Activated CD4-positive, alpha-beta memory T cell treated with anti-CD3 and anti-CD28 coated beads, Interleukin-2, amount 10 ng/mL, durations not matched to agents 7 days and 5 days (primary cell): ENCODE data around the gene LRRC4C. TPM values are rescaled to one million over a fixed set of nuclear protein-coding genes. Genes with fewer than 3 reads are reported as not detected.
A peak's percentile ranks its signal among the peaks of the same experiment; 100 is the strongest.

Experiments used
- CTCF ChIA-PET: fragments of 350-600 bp; sonication (Branson Sonifier 250); formaldehyde crosslinking; loops from one replicate; lab custom pipeline; 2021; ENCODE audit warnings: antibody characterized with exemption, inconsistent platforms; lab: Charles Lee
- POLR2A ChIA-PET: fragments of 350-600 bp; sonication (Branson Sonifier 250); formaldehyde crosslinking; loops from one replicate; lab custom pipeline; 2021; ENCODE audit warnings: antibody characterized with exemption; lab: Charles Lee
- DNase-seq: peaks from one replicate; pipeline ENCODE4 v3.0.0-alpha.2; 2020
- H3K27ac Mint-ChIP-seq: one replicate; pipeline ENCODE4 v1.8.0; 2021; ENCODE audit warnings: mild to moderate bottlenecking, mixed read lengths
- H3K27me3 Mint-ChIP-seq: one replicate; pipeline ENCODE4 v1.8.0; 2021; ENCODE audit warnings: mixed read lengths
- H3K36me3 Mint-ChIP-seq: one replicate; pipeline ENCODE4 v1.8.0; 2021; ENCODE audit warnings: low read depth, mixed read lengths
- H3K4me1 Mint-ChIP-seq: one replicate; pipeline ENCODE4 v1.8.0; 2021; ENCODE audit warnings: mixed read lengths
- H3K4me3 Mint-ChIP-seq: one replicate; pipeline ENCODE4 v1.8.0; 2021; ENCODE audit warnings: mild to moderate bottlenecking, mixed read lengths
- H3K9me3 Mint-ChIP-seq: one replicate; pipeline ENCODE4 v1.8.0; 2021; ENCODE audit warnings: mixed read lengths
- total RNA-seq, 2 experiments: library from RNA; stranded (reverse); gene quantifications; one replicate each; pipeline ENCODE4 v1.2.3, GENCODE V29; 2021

Gene LRRC4C
- total RNA-seq, 2 experiments from 2014 or later: not detected

DNA sequence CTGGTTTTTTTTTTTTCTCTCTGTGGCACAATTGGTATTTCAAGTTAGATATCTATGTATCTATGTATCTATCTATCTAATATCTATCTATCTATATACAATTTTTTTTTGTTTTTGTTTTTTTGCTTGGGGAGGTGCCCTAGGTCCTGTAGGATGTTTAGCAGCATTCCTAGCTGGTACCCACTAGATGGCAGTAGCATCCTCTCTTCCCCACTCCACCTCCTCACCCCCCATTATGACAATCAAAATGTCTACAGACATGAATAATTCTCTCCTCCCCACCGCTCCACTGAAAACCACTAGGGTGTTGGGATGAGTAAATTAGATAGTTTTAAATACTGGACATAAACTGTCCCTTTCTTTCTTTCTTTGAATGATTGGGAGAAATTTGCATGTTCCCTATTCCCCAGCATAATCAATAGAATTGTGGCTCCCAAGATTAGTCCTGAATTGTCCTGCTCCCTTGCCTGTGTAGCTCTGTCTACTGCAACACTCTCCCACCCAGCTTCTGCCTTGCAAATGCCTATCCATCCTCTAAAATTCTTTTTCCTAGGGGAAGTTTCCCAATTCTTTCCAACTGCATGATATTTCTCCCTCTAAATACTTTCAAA, 1152.4 kb downstream of the LRRC4C start:
- Mint-ChIP-seq H3K4me1 (no peaks in the 10 kb centered on the region), H3K4me3 (no peak overlapping the region)

DNA sequence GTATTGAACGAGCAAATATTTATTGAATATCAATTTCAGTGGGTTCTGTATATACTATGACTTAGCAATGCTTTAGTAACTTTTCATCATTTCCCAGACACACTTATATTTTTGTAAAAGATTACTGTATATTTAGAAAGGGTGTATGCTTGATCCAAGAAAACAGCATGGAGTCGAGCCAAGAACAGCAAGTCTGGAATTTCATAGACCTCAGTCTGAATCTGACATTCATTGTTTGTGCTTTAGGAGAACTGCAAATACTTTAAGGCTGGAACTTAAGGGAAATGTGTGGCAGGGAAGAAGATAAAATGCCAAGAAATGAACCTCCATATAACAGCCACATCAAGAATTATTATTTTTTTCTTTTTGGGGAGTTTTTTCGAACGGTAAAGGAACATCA, 1156.8 kb downstream of the LRRC4C start:
- ChIA-PET POLR2A (no interaction called here), CTCF (no interaction called here)
- H3K27me3 Mint-ChIP-seq: no peaks in the 10 kb centered on the region
- no peak overlapping the region for H3K27ac Mint-ChIP-seq
- DNase-seq: no peak
- H3K4me3 Mint-ChIP-seq: no peak overlapping the region
- no peaks in the 10 kb centered on the region for H3K9me3 Mint-ChIP-seq
- H3K4me1 Mint-ChIP-seq: no peaks in the 10 kb centered on the region
- H3K36me3 Mint-ChIP-seq: no peaks in the 10 kb centered on the region

More for the DNA sequence above, 1152.4 kb downstream of the LRRC4C start:
- ChIA-PET POLR2A (no interaction called here), CTCF (interaction anchor here (1.3 kb wide), 1 partner anchor 13 kb away, joined by 5 read pairs; no protein-coding TSS in a partner anchor)
- Mint-ChIP-seq H3K27ac (no peak overlapping the region), H3K27me3 (no peaks in the 10 kb centered on the region), H3K36me3 (no peaks in the 10 kb centered on the region), H3K9me3 (peaks cover 5% of the 10 kb centered on the region)
- DNase-seq: no peak

DNA sequence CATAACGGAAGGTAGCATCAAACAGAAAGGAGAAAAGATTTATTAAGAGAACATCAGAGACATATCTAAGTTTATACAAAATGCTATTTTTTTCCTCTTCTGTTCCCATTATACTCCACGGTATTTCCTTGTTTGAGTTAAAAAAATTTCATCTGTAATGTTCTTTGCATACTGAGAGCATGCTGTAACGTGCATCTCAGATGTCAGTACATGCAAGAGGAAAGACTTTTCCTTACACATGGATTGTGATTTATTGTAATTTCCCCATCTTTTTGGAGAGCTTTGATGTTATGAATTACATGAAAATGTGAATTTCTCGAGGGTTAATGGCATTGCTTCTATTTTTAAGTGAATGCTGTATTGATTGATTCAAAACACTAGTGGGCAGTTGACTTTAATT, 1164.0 kb downstream of the LRRC4C start:
- Mint-ChIP-seq H3K4me1 (peaks cover 9% of the 10 kb centered on the region), H3K4me3 (no peak overlapping the region), H3K36me3 (no peaks in the 10 kb centered on the region), H3K27ac (no peak overlapping the region), H3K27me3 (peaks cover 13% of the 10 kb centered on the region), H3K9me3 (no peaks in the 10 kb centered on the region)
- CTCF ChIA-PET: no interaction called here
- POLR2A ChIA-PET: no interaction called here
- DNase-seq: no peak

DNA sequence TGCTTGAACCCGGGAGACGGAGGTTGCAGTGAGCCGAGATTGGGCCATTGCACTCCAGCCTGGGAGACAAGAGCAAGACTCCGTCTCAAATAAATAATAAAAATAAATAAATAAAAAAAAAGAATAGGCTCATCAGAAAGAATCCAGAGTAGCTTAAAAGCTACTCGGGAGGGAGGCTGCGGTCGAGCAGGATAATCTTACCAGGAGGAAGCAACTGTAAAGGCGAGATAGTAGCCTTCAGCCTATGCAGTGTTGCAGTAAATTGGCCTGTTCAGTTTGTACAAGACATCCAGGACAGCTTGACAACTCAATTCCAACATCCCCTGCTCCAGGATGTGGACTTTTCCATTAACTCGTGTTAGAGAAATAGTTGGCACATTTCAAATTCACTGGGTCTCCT, 1164.7 kb downstream of the LRRC4C start:
- peaks cover 13% of the 10 kb centered on the region for H3K27me3 Mint-ChIP-seq
- no peak overlapping the region for H3K4me3 Mint-ChIP-seq
- H3K27ac Mint-ChIP-seq: no peak overlapping the region
- CTCF ChIA-PET: interaction anchor here (1.1 to 1.3 kb wide), 2 partner anchors 11 to 12 kb away, joined by 3 to 5 read pairs; no protein-coding TSS in a partner anchor
- no peaks in the 10 kb centered on the region for H3K36me3 Mint-ChIP-seq
- no peaks in the 10 kb centered on the region for H3K9me3 Mint-ChIP-seq
- peaks cover 9% of the 10 kb centered on the region for H3K4me1 Mint-ChIP-seq
- POLR2A ChIA-PET: no interaction called here
- no peak for DNase-seq

DNA sequence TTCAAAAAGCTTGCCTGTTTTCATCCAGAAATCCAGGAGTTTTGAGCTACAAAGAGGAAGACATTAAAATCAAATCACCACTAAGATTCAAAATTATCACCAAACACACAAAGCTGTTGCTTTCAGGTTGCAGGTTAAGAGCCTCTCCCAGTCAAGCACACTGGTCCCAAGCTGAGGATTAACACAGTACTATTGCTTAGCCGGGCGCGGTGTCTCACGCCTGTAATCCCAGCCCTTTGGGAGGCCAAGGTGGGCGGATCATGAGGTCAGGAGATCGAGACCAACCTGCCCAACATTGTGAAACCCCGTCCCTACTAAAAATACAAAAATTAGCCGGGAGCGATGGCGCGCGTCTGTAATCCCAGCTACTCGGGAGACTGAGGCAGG, 1165.1 kb downstream of the LRRC4C start:
- H3K27me3 Mint-ChIP-seq: peaks cover 13% of the 10 kb centered on the region
- CTCF ChIA-PET: interaction anchor here (0.7 to 1.3 kb wide), 5 partner anchors 11 to 1559 kb away, joined by 3 to 5 read pairs (median 3); no protein-coding TSS in a partner anchor
- H3K9me3 Mint-ChIP-seq: no peaks in the 10 kb centered on the region
- no peaks in the 10 kb centered on the region for H3K36me3 Mint-ChIP-seq
- no peak overlapping the region for H3K4me3 Mint-ChIP-seq
- H3K27ac Mint-ChIP-seq: no peak overlapping the region
- H3K4me1 Mint-ChIP-seq: peaks cover 9% of the 10 kb centered on the region
- POLR2A ChIA-PET: no interaction called here
- no peak for DNase-seq

DNA sequence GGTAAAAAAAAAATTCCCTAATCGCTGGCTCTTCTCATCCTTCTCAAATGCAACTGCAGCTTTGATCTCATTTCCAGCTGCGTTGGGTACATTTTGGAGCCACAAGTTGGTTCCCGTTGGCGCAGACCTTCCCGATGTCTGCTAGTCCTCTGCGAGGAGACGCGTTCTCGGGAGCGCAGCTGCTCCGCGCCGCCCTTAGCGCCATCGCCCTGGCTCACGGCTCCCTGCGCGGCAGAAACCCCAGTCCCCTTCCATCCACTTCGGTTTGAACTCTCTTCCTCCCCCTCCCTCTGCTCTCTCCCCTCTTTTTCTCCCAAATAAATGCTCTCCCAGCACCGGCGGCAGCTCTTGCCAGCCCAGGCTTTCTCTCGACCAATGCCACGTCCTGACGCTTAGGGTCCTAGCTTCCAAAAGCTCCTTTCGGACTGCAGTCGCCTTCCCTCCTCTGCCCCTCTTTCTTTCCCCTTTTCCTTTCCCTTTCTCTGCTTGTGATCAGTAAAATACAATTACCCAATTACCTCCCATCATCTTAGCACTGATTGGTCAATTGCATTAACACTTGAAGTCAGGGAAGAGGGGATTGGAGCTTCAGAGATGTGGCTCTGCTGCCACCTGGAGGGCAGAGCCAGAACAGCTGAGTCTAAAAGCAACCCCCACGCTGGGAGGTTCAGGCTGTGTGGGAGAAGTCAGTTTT, 1165.7 kb downstream of the LRRC4C start:
- POLR2A ChIA-PET: no interaction called here
- H3K4me1 Mint-ChIP-seq: peaks cover 9% of the 10 kb centered on the region
- no peak overlapping the region for H3K27ac Mint-ChIP-seq
- H3K36me3 Mint-ChIP-seq: no peaks in the 10 kb centered on the region
- DNase-seq: peak; percentile 34
- peak overlapping the region; percentile 59 for H3K4me3 Mint-ChIP-seq
- peaks cover 13% of the 10 kb centered on the region for H3K27me3 Mint-ChIP-seq
- no peaks in the 10 kb centered on the region for H3K9me3 Mint-ChIP-seq
- CTCF ChIA-PET: interaction anchor here (0.7 to 1.3 kb wide), 6 partner anchors 11 to 1559 kb away, joined by 3 to 5 read pairs (median 3); no protein-coding TSS in a partner anchor

DNA sequence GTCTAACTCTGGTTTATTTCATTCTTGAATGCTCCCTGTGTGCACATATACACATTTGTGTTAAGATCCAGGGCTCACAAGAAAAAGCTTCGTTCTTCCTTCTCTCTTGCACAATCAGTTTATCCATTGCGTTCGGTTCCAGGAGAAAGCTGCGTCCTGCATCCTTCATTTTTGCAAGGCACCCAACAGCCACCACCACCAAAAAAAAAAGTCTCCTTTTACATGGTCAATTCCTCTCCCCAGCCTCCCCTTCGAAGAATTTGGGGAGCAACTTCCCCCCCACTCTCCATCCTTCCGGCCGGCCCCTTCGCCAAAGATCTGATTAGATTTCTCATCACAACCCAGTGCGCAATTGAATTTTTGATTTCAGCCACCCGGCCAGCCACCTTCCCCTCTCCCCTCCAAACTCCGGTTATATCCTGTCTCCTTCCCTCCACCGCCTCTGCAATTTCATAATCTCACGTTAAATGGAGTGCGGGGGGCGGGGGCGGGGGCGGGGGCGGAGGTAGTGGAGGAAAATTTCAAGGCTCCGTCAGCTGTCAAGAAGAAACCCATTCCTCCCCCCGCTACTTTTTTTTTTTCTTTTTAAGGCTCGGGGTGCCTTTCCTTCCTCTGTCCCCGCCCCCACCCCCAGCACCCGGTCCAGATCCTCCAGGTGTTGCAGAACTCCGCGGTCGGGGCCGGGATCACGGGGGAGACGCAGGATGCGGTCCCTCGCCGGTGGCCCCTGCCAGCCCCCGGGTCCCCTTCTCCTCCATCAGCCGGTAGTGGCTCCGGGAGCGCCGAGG, 1166.5 kb downstream of the LRRC4C start:
- no peaks in the 10 kb centered on the region for H3K9me3 Mint-ChIP-seq
- peaks cover 9% of the 10 kb centered on the region for H3K4me1 Mint-ChIP-seq
- H3K27ac Mint-ChIP-seq: no peak overlapping the region
- DNase-seq: no peak
- H3K27me3 Mint-ChIP-seq: peaks cover 13% of the 10 kb centered on the region
- POLR2A ChIA-PET: no interaction called here
- no peaks in the 10 kb centered on the region for H3K36me3 Mint-ChIP-seq
- CTCF ChIA-PET: no interaction called here
- no peak overlapping the region for H3K4me3 Mint-ChIP-seq

DNA sequence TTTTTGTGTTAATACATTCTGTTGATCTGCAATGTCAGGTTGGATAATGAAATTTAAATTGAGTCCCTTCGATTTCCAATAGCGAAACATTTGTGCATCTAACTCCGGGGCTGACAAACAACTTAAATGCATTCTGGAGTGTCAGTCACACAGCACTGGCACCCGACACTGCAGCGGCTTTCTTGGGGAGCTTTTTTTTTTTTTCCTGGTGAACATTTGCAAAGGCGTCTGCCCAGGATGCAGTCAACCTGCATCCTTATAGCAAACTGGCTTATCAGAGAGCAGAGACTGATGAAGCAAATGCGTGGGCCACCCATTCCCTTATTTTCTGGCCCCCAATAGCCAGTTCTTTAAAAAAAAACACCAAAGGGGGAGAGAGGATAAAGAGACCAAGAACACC, 1167.7 kb downstream of the LRRC4C start:
- Mint-ChIP-seq H3K9me3 (no peaks in the 10 kb centered on the region), H3K27ac (no peak overlapping the region), H3K36me3 (no peaks in the 10 kb centered on the region), H3K4me3 (no peak overlapping the region), H3K27me3 (peaks cover 13% of the 10 kb centered on the region), H3K4me1 (peaks cover 9% of the 10 kb centered on the region)
- ChIA-PET POLR2A (no interaction called here), CTCF (no interaction called here)
- no peak for DNase-seq

DNA sequence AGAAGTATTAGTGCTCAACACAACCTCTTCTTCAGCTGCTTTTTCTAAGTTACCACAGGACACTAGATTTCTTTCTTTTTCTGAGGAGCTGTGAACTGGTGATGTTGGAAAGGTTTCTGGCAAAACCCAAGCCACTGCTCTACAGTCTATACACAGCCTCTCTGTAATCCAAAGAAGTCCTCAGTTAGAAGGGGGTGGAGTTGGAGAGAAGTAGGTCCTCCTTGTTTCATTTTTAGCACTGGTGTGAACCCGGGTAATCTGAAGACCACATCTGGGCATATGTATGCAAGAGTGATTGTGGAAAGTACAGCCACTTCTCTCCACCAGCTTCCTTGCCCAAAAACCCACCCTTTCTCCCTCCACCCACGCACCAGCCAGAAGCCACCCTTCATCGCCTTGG, 1168.1 kb downstream of the LRRC4C start:
- CTCF ChIA-PET: no interaction called here
- H3K27ac Mint-ChIP-seq: no peak overlapping the region
- POLR2A ChIA-PET: no interaction called here
- H3K36me3 Mint-ChIP-seq: no peaks in the 10 kb centered on the region
- H3K27me3 Mint-ChIP-seq: peaks cover 13% of the 10 kb centered on the region
- H3K4me3 Mint-ChIP-seq: no peak overlapping the region
- no peaks in the 10 kb centered on the region for H3K9me3 Mint-ChIP-seq
- no peak for DNase-seq
- peaks cover 9% of the 10 kb centered on the region for H3K4me1 Mint-ChIP-seq

DNA sequence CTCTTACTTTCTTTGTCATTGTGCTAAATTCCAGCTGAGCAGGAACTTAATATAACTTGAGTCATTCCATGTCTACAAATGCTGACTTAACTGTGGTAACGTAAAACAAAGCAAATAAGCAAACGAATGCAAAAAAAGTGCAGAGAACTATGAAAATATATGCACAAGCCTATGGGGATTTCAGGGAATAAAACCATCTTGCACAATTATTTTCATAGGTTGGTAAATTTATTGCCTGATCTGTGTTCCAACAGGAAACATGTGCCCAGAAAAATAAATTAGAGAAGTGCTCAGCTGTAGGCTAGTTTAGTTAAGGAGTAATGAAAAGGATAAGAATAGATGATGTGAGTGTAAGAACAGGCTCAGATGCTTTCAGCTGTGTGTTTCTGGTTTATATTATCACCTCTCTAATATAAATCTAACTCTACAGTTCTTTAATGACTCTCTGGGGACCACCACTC, 1169.3 kb downstream of the LRRC4C start:
- Mint-ChIP-seq H3K27me3 (peaks cover 13% of the 10 kb centered on the region), H3K27ac (no peak overlapping the region), H3K36me3 (no peaks in the 10 kb centered on the region), H3K9me3 (no peaks in the 10 kb centered on the region), H3K4me3 (no peak overlapping the region), H3K4me1 (peaks cover 9% of the 10 kb centered on the region)
- ChIA-PET CTCF (no interaction called here), POLR2A (no interaction called here)
- DNase-seq: no peak

DNA sequence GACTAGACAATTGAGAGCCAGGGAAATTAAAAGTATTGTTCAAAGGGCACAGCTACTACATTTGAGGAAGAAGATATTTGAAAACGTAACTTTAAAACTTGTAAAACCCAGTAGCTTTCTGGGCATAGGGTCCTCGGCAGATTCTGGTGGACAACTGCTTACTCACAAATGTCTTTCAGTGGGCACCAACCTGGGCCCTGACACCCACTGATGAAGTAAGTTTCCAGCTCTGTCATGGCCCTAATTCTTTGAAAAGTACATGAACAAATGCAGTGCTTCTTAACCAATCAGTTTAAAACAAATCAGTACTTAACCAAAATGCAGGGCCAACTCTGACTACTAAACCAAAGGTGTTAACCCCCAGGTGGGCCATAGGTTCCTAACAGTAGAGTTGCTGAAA, 1170.1 kb downstream of the LRRC4C start:
- H3K27me3 Mint-ChIP-seq: peaks cover 13% of the 10 kb centered on the region
- ChIA-PET POLR2A (no interaction called here), CTCF (no interaction called here)
- no peak for DNase-seq
- H3K27ac Mint-ChIP-seq: no peak overlapping the region
- H3K4me3 Mint-ChIP-seq: no peak overlapping the region
- H3K36me3 Mint-ChIP-seq: no peaks in the 10 kb centered on the region
- H3K4me1 Mint-ChIP-seq: peaks cover 9% of the 10 kb centered on the region
- no peaks in the 10 kb centered on the region for H3K9me3 Mint-ChIP-seq

DNA sequence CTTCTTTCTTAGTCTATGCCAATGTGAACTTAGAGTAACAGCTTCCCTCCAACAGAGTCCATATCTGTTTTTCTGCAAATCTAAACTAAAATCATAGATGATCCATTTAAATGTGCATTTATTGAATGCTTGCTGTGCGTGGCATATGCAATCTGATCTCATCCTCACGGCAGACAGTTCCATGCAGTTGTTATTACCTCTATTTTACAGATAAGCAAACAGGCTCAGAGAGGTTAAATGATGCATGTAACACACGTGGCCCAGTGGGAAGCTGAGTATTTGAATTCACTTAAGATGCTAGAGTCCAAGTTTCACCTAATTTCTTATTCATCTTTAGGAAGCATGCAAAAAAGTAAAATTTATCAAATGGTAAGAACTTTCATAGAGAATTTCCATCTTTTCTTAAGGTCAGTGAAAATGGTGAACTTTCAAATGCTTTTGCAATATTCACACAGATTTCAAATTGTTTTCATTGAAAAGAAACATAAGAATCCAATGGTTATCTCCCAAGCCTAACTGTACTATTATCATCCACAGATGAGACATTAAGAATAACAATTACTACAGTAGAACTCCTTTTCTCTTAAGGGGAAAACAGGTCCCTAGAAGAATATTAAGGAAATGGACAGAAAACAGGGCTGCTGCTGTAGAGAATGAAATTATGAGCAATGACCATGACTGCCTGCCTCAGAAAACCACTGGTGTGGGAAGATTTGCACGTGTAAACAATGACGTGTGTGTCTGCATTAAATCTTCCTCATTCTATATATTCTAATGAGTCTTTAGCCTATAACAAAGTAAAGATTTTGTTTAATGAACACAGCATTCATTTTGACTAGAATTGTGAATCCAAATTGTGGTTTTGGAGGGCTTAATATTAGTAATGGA, 1171.3 kb downstream of the LRRC4C start:
- Mint-ChIP-seq H3K4me3 (no peak overlapping the region), H3K9me3 (no peaks in the 10 kb centered on the region), H3K4me1 (peaks cover 2% of the 10 kb centered on the region), H3K27ac (no peak overlapping the region), H3K36me3 (no peaks in the 10 kb centered on the region), H3K27me3 (peaks cover 7% of the 10 kb centered on the region)
- DNase-seq: no peak
- POLR2A ChIA-PET: no interaction called here
- CTCF ChIA-PET: no interaction called here
